ENCODE measurements around the gene CSKMT.
"Not testable (repeated sequence)": the region's sequence is repeated elsewhere in the genome, so short reads cannot be mapped to it uniquely, and the experiment has no call there.

Gene CSKMT, protein sequence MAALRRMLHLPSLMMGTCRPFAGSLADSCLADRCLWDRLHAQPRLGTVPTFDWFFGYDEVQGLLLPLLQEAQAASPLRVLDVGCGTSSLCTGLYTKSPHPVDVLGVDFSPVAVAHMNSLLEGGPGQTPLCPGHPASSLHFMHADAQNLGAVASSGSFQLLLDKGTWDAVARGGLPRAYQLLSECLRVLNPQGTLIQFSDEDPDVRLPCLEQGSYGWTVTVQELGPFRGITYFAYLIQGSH

DNA sequence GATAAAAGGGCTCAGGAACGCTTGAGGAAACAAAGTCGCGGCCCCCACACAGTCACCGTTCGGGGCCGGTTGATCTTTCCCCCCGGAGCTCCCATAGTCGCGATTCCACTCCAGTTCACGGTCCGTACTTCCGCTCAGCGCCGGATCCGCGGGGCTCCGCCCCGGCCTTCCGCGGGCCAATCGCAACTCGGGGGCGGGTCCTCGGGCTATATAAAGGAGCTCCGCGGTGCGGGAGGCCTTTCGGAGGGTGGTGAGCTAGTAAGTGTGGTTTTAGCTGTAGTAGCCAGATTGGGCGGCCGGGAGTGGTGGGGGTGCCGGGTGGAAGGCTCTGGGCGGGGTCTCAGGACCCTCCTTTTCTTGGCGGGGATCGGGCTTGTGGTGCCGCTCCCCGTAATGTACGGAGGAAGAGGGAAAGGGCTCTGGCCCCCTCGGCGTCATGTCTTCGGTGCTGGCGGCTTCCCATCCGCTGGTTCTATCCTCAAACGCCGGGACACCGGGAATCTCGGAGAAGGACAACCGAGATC is at the start of gene CSKMT, which contains the start of gene C11orf98:
TSS of gene CSKMT (plus strand) at position 238 of the 524 bp plus-strand sequence. CDS start 568 bp downstream, outside the sequence.
TSS of gene C11orf98 (minus strand) at position 136 of the 524 bp plus-strand sequence. CDS start at position 95, 41 bp downstream.
- DNase-seq: no peak

DNA sequence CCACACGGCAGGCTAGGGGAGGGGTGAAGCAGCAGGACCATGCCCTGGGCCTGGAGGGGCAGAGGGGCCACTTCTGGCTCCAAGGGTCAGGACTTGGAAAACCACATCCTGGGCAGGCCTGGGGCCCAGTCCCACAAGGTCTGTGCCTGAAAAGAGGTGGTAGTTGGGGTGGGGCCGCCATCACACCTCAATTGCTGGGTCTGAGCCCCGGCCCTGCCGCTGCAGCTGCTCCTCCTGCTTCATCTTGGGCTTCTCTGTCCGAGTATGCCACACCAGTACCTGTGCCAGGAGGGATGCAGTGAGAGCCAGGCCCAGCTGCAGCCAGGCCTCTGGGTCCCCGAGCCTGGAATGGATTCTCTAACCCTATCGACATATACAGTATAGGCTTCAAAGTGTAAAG is 49.6 kb upstream of the CSKMT start:
- no peak for DNase-seq

DNA sequence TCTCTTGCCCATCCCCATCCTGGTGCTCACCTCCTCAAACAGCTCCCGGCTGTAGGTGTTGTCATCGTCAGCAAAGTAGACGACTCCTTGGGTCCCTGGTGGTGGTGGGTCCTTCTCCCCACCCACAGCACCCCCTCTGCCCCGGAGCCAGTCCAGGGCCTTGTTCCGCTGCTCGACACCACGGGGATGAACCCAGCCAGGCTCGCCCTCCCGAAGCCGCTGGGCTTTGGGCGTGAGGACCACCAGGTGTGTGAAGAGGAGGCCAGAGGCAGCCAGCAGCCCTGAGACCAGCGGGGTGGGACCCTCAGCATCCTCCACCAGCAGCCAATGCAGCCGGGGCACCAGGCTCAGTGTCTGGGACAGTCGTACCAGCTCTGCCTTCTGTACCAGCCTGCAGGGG is 48.2 kb upstream of the CSKMT start:
- DNase-seq: not testable (repeated sequence)

DNA sequence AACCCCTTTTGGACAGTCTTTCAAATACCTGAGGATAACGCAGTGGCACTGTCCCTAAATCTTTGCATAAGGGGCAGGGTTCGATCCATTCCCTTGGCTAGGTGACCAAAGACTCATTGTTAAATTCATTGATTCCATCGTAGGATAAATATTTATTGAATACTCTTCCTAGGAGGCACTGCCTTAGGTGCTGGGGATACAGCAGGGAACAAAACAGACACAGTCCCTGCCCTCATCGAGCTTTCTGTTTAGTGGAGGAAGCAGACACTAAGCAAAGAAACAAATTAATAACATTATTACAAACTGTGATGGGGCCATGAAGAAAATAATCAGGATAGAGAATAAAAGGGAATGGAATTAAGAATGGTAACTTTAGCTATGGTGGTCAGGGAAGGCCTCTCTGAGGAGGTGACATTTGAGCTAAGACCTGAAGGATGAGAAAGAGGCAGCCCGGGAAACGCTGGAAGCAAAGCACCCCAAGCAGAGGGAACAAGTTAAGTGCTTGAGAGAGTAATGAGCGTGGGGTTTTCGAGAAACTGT is 44.0 kb upstream of the CSKMT start:
- no peak for DNase-seq

DNA sequence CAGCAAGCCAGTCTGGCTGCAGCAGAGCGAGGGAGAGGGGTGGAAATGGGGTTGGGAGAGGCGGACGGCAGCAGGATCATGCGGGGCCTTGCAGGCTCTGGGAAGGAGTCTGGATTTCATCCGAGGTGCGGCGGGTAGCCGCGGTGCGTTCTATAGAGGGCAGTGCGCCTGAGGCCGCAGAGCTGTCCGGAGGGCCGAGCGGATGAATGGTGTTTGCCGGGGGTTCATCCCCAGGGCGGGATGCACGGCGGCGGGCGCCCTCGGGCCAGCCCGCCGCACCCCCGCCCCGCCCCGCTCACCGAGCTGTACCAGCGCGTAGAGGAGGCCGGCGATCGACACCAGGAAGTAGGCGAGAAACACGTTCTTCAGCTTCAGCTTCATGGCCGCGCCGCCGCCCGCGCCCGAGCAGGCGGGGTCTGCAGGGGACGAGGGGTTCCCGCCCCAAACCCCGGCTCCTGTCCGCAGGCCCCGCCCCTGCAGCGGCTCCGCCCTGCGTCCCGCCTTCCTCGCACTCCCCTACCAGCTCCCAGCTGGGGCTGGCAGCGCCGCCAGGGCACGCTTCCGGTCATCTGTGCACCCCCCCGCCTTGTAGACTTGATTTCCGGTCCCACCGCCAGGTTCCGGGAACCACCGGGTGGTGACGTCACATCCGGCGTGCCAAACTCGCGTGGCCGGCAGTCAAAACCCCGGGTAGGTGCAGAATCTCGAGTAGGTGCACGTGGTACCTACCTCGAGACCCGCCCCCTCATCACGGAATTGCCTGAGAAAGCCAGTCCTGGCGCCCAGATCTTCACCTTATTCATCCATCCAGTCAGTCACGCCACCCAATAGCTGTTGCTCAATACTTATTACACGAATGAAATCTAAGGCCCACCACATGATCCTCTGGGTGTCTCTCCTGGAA is 43.3 kb upstream of the CSKMT start, which contains the start of gene B3GAT3:
TSS of gene B3GAT3 (minus strand) at position 420 of the 904 bp plus-strand sequence. CDS start at position 381, 39 bp downstream.
- DNase-seq: peak; percentile 86

DNA sequence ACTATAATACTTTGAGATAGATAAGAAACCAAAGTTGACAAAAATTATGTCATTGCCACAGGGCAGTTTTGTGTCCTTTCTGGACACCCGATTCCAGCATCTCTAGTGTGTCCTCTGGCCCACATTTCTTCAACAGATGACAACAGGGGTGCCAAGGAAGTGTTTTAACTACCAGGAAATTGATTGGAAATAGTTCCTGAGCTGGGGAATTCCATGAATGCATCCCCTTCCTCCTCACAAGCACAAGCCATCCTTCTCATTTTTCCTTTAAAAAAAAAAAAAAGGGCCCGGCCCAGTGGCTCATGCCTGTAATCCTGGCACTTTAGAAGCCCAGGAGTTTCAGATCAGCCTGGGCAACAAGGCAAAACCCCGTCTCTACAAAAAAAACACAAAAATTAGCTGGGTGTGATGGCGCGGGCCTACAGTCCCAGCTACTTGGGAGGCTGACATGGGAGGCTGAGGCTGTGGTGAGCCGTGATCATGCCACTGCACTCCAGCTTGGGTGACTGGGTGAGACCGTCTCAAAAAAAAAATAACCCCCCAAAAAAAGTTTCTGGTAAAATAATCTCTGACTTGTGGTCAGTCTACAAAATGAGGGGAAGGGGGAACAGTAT is 42.5 kb upstream of the CSKMT start:
- DNase-seq: no peak

DNA sequence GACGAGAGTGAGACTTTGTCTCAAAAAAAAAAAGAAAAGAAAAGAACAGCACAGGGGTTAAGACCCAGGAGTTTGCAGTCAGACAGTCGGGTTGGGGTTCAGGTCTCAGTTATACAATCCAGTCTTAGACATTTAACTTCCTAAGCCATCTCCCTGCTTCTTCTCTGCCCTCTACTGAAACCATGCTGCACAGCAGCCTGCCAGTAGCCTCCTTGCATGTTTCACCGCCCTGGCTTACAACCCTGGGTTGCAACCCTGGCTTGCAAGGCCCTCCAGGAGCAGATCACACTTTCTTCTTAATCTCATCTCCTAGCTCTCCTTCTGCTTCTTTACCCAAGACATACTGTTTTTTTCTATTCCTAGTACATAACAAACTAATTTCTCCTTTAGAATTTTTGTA is 37.4 kb upstream of the CSKMT start:
- no peak for DNase-seq

DNA sequence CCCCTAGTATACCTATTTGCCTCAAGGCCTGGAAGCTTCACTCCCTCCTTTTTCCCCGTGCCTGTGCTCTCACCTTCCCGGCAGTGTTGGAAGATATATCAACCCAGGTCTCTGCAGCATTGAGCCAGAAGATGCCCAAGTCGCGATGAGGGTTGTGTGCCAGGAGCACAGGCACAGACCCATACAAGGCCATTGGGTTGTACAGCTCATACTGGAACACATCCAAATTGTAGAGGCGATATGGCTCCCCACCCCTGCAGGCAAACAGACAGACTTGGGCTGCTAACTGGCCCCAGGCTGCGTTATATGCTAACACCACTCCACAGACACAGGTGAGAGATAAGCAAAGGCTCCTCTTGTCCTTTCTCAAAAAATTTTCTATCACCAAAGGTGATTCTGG is 32.6 kb upstream of the CSKMT start:
- DNase-seq: no peak

DNA sequence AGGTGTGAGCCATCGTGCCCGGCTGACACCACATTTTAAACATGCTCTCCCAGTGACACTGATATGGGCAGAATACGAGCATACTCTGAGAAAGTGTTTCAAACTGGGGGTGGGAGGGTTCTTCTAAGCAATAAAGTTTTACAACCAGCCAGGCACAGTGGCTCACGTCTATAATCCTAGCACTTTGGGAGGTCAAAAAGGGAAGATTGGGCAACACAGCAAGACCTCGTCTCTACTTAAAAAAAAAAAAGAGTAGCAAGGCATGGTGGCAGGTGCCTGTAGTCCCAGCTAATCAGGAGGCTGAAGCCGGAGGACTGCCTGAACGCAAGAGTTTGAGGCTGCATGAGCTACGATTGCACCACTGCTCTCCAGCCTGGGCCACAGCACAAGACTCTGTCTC is 20.9 kb upstream of the CSKMT start:
- no peak for DNase-seq

DNA sequence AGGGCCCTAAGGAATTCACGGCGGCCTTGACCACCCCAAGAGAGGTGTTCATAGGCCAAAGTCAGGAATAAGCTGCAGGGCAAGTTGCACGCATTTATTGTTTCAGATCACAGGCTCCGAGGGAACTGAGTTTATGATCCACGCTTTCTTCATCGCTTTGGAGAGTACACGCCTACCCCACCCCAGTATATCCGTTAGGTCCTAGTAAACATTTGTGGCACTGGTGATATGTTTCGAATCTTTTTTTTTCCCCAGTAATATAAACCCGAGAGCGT is 19.5 kb upstream of the CSKMT start:
- DNase-seq: no peak

DNA sequence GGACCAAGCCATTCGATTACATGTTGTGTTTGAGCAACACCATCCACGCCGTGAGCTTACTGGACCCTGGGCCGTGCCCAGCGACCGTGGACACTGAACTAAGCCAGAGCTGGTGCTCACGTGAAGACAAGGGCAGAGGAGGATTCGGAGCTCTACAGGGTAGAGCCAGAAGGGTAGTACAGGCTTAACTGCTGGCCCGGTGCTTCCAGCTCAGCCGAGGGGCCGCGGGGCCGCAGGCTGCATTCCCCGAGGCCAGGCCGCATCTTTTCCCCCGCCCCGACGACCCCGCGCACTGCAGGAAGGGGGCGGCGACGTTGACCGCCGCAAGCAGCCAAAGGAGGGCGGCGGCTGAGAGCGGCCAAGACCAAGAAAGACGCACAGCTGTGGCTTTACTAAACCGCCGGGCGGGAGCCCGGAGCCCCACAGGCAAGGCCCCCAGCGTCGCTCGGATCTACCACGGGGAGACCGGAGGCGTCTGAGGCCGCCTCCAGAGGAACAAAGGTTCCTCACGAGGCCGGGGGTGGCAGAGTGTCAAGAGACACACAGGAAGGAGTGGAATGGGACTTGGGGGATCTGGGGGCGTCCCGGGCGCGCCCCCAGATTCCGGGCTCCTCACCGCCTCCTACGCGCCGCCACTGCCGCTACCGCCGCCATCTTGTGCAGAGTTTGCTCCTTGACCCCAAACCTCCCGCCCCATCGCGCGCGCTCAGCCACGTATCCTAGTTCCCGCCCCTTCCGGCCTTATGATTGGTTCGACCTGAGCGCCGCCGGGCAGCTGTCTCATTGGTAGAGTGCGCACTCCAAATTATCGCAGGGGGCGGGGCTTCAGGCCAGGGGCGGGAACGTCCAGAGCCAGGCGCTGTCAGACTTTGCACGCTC is 18.9 kb upstream of the CSKMT start, which contains the start of gene GANAB:
TSS of gene GANAB (minus strand) at position 668 of the 879 bp plus-strand sequence. CDS start at position 654, 14 bp downstream.
- DNase-seq: no peak

DNA sequence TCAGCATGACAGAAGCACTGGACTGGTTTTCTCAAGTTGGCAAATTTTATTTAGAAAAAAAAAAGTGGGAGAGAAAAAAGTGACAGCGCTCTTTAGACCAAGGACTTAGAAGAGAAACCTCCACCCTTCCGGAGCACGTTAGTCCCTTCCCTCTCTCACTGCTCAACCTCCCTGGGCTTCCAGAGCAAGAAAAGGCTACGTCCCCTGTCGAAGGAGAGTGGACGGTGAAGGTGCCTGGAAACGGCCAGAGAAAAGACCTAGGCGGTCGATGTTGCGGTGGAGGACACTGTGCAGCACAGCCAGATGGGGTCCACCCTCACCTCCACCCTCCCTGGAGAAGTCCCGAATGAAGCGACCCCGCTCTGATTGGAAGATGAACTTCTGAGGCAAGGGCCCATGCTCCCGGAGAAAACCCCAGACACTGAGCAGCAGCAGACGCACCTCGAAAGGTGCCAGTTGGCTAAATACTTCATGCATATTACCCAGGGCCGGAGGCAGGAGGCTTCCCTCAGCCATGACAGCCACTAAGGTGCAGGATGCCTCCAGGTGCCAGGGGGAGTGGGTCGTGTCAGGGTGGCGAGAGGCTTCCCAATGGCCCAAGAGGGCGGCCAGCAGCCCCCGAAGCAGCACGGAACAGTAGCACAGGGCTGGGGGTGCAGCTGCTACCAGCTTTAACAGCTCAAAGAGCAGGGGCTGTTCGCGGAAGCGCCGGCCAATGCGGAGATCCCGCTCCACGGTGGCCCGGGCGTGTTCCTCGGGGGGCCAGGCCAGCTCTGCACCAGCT is 18.1 kb upstream of the CSKMT start:
- no peak for DNase-seq

DNA sequence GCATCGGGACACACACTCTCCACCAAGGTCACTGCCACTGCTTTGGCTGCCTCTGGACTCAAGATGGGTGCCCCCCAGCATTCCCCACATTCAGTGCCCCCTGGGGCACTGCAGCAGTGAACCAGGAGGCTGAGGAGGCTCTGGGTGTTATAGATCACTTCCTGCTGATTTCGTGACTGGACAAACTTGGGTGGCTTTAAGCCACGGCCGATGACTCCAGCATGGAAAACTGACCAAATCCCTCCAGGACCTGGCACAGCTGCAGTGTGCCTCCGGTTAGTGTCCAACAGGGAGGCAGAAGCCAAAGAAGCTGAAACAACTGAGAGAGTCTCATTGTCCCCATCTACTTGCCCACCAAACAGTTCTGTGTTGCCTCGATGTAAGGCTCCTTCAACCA is 17.5 kb upstream of the CSKMT start:
- no peak for DNase-seq

DNA sequence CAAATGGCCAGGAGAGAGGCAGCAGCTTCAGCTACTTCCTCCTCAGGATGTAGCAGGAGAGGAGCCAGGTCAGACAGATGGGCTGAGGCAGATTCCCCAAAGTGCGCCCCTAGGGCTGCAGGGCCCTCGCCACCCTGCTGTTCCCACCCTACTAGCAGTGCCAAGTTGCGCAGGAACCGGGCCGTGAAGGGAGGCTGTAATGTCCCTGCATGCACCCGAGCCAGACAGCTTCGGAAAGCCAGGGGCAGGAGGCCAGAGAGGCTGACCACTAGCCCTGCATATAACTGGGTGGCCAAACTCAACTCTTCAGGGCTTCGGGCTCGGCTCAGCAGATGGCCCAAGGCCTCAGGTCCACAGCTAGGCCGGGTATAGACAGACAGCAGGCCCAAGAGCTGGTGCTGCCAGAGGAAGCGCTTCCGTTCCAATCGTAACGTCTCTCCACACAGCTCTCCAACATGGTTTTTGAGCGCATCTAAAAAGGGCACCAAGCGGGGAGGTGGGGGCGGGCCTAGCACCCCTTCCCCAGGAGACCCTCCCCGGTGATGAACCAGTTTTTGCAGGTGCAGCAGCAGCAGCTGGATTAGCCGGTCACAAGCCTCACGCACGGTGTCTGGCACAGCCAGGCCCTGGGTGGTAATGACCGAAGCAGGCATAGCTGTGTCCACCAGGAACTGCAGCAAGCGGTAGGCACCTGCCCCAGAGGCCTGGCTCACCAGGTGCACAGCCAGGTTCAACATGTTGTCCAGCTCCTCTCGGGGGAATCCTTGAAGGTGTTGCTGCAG is 16.7 kb upstream of the CSKMT start:
- no peak for DNase-seq

DNA sequence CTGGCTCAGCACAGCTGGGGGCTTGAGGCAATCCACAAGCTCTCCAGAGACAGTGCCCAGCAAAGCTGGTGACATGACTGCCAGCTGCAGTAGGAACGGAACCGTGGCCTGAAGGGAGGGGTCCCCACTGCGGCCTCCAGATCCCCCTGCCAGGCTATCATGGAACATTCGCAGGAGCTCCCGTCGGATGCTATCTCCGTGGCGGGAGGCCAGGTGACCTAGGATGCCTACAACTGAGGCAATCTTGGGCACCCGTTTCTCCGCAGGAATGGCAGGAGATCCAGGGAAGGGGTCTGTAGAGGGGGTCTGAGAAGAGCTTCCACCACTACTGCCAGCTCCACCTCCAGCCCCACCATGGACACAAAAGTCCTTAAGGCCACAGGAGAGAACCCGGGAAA is 16.1 kb upstream of the CSKMT start:
- DNase-seq: no peak

DNA sequence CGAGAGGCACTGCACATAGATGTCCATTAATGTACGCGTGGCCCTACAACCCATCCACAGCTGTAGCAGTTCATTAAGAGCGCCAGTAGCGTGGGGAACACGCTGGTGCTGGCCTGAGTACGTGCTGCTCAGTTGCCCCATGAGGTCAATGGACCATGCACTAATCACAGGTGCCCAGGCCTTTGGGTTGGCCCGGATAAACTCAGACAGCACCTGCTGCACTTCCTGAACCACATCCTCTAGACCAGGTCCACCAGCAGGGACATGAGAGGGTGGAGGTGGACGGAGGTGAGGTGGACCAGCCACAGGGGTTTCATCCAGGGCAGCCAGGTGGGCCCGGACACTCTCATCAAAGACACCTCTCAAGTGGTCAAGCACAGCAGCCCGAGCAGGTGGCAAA is 15.6 kb upstream of the CSKMT start:
- no peak for DNase-seq

DNA sequence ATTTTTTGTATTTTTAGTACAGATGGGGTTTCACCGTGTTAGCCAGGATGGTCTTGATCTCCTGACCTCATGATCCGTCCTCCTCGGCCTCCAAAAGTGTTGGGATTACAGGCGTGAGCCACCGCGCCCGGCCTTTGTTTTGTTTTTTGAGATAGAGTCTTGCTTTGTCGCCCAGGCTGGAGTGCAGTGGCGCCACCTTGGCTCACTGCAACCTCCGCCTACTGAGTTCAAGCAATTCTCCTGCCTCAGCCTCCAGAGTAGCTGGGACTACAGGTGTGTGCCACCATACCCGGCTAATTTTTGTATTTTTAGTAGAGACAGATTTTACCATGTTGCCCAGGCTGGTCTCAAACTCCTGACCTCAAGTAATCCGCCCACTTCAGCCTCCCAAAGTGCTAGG is 14.8 kb upstream of the CSKMT start:
- not testable (repeated sequence) for DNase-seq

DNA sequence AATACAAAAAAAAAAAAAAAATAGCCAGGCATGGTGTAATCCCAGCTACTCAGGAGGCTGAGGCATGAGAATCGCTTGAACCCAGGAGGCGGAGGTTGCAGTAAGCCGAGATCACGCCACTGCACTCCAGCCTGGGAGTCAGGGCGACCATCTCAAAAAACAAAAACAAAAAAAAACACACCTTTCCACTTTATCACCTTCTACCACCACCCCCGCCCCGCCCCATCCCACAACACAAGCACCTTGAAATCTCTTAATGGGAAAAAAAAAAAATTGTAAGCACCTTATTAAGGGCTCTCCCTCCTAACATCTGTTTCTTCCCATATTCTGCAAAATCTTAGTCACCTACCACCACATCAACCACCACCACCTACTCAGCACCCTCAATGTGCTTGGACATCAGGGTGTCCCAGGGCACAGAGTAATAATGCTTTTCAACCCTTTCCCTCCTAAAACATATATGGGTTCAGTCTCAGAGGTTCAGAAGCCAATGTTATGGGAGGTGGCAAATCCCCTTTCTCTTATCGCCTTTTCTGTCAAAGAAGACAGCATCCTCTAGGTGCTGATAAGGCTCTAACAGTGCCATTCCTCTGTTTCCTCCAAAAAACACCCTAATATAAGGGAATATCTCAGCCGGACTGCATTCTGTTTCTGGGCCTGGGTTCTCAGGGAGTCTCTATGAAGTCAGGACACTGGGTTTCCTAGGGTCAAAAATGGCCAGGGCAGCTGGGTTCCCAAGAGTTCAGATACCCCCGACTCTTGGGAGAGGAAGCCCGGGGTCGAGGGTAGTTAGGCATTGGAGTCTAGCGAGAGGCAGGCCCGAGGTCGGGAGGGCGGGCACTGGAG is 12.7 kb upstream of the CSKMT start:
- no peak for DNase-seq

DNA sequence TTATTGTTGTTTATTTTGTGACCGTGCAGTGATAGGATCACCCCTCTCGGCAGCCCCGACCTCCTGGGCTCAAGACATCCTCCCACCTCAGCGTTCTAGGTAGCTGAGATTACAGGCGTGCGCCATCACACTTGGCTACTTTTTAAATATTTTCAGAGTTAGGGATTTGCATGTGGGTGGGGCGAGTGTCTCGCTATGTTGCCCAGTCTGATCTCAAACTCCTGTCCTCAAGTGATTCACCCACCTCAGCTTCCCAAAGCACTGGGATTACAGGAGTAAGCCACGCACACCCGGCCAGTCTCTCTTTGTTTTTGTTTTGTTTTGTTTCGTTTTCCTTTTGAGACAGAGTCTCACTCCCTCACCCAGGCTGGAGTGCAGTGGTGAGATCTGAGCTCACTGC is 10.8 kb upstream of the CSKMT start:
- DNase-seq: no peak
